OCI-LY1 (cell line): ENCODE data around the gene PPP5C.

Experiments used
- H2AFZ ChIP-seq: fragments of 200-600 bp; sonication (generic), shearing (Covaris generic); 2 replicates; pipeline ENCODE4 v1.6.0; 2014; ENCODE audit warnings: antibody characterized with exemption, mild to moderate bottlenecking, low read length
- H3F3A ChIP-seq: fragments of 200-600 bp; sonication (generic), shearing (Covaris generic); 2 replicates; pipeline ENCODE4 v1.6.0; 2014; ENCODE audit warnings: mild to moderate bottlenecking, antibody characterized with exemption, low read length, moderate library complexity; ENCODE audit not compliant: insufficient read depth
- H3K27ac ChIP-seq: fragments of 200-600 bp; sonication (generic); 2 replicates; pipeline ENCODE4 v1.5.1; 2014; ENCODE audit warnings: low read length, mixed run types, mild to moderate bottlenecking, low read depth; ENCODE audit not compliant: poor library complexity, severe bottlenecking
- H3K27me3 ChIP-seq: fragments of 200-600 bp; sonication (generic); 2 replicates; pipeline ENCODE4 v1.6.0; 2014; ENCODE audit warnings: antibody characterized with exemption, mild to moderate bottlenecking, low read length, moderate library complexity; ENCODE audit not compliant: insufficient read depth
- H3K36me3 ChIP-seq: fragments of 200-600 bp; sonication (generic); 2 replicates; pipeline ENCODE4 v1.6.1; 2014; ENCODE audit warnings: mild to moderate bottlenecking, antibody characterized with exemption, low read length, moderate library complexity, mixed read lengths; ENCODE audit not compliant: insufficient read depth
- H3K4me1 ChIP-seq: fragments of 200-600 bp; sonication (generic); 2 replicates; pipeline ENCODE4 v1.5.1; 2014; ENCODE audit warnings: mild to moderate bottlenecking, low read length, moderate library complexity; ENCODE audit not compliant: insufficient read depth, severe bottlenecking
- H3K4me2 ChIP-seq: fragments of 200-600 bp; sonication (generic), shearing (Covaris generic); 2 replicates; pipeline ENCODE4 v1.6.1; 2014; ENCODE audit warnings: low read length
- H3K4me3 ChIP-seq: fragments of 200-600 bp; sonication (generic); 2 replicates; pipeline ENCODE4 v1.5.1; 2014; ENCODE audit warnings: low read length, low read depth, mild to moderate bottlenecking, mixed read lengths; ENCODE audit not compliant: poor library complexity, severe bottlenecking
- H3K79me2 ChIP-seq: fragments of 200-600 bp; shearing (Covaris generic); 2 replicates; pipeline ENCODE4 v1.6.1; 2016; ENCODE audit warnings: mixed run types, low read length, mixed read lengths; ENCODE audit not compliant: insufficient read depth
- H3K9ac ChIP-seq: fragments of 200-600 bp; sonication (generic), shearing (Covaris generic); 2 replicates; pipeline ENCODE4 v1.6.1; 2014; ENCODE audit warnings: mild to moderate bottlenecking, low read length, mixed read lengths
- H3K9me2 ChIP-seq: fragments of 200-600 bp; sonication (generic), shearing (Covaris generic); 2 replicates; pipeline ENCODE4 v1.6.1; 2014; ENCODE audit warnings: low read depth, mild to moderate bottlenecking, low read length, mixed read lengths
- H3K9me3 ChIP-seq: fragments of 200-600 bp; shearing (Covaris generic); 2 replicates; pipeline ENCODE4 v1.6.1; 2014; ENCODE audit warnings: low read length, mixed read lengths
- H4K20me1 ChIP-seq: fragments of 200-600 bp; sonication (generic), shearing (Covaris generic); 2 replicates; pipeline ENCODE4 v1.6.0; 2016; ENCODE audit warnings: mild to moderate bottlenecking, low read length; ENCODE audit not compliant: insufficient read depth
- EZH2 ChIP-seq: fragments of 200-600 bp; sonication (generic), shearing (Covaris generic); IDR thresholded peaks from 2 replicates; pipeline ENCODE4 v1.8.0; 2017; ENCODE audit warnings: borderline replicate concordance, mixed run types, mild to moderate bottlenecking, antibody characterized with exemption, low read length, moderate library complexity, mixed read lengths
- TF ChIP-seq, protein P1 (sequence below): fragments of 200-600 bp; sonication (generic), shearing (Covaris generic); IDR thresholded peaks from 2 replicates; pipeline ENCODE4 v1.5.1; 2017; ENCODE audit warnings: mild to moderate bottlenecking, antibody characterized with exemption, low read length, moderate library complexity, mixed read lengths

The PPP5C gene

DNA sequence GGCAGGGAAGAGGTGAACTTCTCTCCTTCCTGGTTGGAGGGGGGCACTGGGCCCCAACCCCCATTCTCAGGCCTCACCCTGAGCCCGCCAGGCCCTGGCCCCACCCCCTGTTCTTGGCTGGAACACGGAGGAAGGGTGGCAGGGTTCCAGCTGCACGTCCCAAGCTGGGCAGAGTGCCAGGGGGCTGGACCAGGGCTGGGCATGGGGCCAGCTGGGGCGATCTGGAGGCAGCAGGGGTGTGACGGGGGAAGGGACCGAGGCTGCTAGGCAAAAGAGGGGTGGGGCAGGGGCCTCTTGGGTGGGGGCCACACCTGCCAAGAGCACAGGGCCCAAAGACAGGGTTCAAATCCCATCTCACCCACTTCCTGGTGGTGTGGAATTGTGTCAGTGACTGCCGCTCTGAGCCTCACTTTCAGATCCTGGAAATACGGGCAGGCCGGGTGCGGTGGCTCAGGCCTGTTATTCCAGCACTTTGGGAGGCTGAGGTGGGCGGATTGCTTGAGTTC is 47.8 kb upstream of the PPP5C start:
- Histone ChIP-seq H3K27ac (no peak overlapping the region), H3K79me2 (no peaks in the 10 kb centered on the region), H3K27me3 (no peaks in the 10 kb centered on the region), H2AFZ (no peak overlapping the region), H3K9ac (no peak overlapping the region), H3K36me3 (no peaks in the 10 kb centered on the region), H3K4me3 (no peak overlapping the region), H4K20me1 (no peaks in the 10 kb centered on the region), H3K9me3 (no peaks in the 10 kb centered on the region), H3K4me2 (no peak overlapping the region; the same call in 1 of the 2 replicates), H3K4me1 (peaks cover 6% of the 10 kb centered on the region), H3K9me2 (no peaks in the 10 kb centered on the region), H3F3A (no peaks in the 10 kb centered on the region)
- TF ChIP-seq, protein P1, sequence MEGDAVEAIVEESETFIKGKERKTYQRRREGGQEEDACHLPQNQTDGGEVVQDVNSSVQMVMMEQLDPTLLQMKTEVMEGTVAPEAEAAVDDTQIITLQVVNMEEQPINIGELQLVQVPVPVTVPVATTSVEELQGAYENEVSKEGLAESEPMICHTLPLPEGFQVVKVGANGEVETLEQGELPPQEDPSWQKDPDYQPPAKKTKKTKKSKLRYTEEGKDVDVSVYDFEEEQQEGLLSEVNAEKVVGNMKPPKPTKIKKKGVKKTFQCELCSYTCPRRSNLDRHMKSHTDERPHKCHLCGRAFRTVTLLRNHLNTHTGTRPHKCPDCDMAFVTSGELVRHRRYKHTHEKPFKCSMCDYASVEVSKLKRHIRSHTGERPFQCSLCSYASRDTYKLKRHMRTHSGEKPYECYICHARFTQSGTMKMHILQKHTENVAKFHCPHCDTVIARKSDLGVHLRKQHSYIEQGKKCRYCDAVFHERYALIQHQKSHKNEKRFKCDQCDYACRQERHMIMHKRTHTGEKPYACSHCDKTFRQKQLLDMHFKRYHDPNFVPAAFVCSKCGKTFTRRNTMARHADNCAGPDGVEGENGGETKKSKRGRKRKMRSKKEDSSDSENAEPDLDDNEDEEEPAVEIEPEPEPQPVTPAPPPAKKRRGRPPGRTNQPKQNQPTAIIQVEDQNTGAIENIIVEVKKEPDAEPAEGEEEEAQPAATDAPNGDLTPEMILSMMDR = no peak
- no peak for TF ChIP-seq EZH2

DNA sequence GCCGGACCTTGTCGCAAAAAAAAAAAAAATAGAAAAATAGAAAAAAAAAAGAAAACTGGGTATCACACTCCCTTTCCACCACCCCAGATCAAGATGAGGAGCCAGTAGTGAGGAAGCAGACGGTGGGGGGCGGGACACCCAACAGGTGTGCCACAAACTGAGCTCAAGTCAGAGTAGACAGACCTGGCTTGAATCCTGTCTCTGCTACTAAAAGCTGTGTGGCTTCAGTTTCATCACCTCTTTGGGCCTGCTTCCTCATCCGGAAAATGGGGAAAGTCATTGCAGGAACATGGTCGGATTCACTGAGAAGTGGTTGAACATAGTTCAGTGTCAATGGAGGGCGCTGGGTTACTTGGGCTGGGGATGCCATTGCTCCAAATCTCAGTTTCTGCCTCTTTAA is 47.2 kb upstream of the PPP5C start:
- Histone ChIP-seq H3K79me2 (no peaks in the 10 kb centered on the region), H3F3A (no peaks in the 10 kb centered on the region), H3K4me1 (peaks cover 6% of the 10 kb centered on the region), H3K9me3 (no peaks in the 10 kb centered on the region), H4K20me1 (no peaks in the 10 kb centered on the region), H3K36me3 (no peaks in the 10 kb centered on the region), H3K4me3 (no peak overlapping the region), H3K27me3 (no peaks in the 10 kb centered on the region), H3K4me2 (no peak overlapping the region), H3K27ac (no peak overlapping the region), H3K9ac (no peak overlapping the region), H3K9me2 (no peaks in the 10 kb centered on the region), H2AFZ (no peak overlapping the region)
- no peak for TF ChIP-seq EZH2
- TF ChIP-seq, protein P1 = no peak

DNA sequence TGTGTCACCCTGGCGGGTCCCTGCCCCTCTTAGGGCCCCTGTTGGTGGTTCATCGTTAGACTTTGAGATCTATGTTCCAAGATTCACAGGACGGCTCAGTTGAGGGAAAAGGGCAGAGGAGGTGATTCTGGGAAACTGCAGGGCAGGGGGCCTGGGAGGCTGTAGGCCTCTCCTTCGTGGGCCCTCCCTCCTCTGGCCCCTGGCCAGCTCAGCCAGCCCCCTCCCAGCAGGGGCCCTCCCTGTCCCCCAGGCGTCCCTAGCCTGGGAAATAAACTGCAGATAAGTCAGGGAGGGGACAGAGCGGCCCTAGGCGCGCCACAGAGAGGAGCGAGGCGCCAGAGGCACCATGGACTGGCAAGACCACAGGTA is 43.6 kb upstream of the PPP5C start:
- no peak overlapping the region for H3K27ac ChIP-seq
- TF ChIP-seq, protein P1 = no peak
- no peak for TF ChIP-seq EZH2

More for the DNA sequence above, 43.6 kb upstream of the PPP5C start:
- Histone ChIP-seq H3K9me3 (peaks cover 5% of the 10 kb centered on the region), H3F3A (no peaks in the 10 kb centered on the region), H3K4me2 (no peak overlapping the region), H3K4me3 (no peak overlapping the region), H3K9me2 (no peaks in the 10 kb centered on the region), H3K27me3 (peaks cover 7% of the 10 kb centered on the region; the same call in 1 of the 2 replicates), H3K4me1 (peaks cover 6% of the 10 kb centered on the region), H4K20me1 (no peaks in the 10 kb centered on the region), H3K9ac (no peak overlapping the region), H3K79me2 (no peaks in the 10 kb centered on the region), H3K36me3 (no peaks in the 10 kb centered on the region; the same call in 1 of the 2 replicates), H2AFZ (no peak overlapping the region)
